ENCODE results near the gene TMEM120B. TPM values are rescaled to one million over a fixed set of nuclear protein-coding genes. Genes with fewer than 3 reads are reported as not detected.
"Not testable (repeated sequence)": the region's sequence is repeated elsewhere in the genome, so short reads cannot be mapped to it uniquely, and the experiment has no call there.

TMEM120B gene
- total RNA-seq, 1 donor from 2014 or later: 9.7 TPM

GRCh38 chr12:121702944-121703343 is 9.6 kb upstream of the TMEM120B start:
- H3K27ac ChIP-seq: no peak overlapping the region
- intact Hi-C loops (cut with DNase I): no loop called here
- no peaks in the 10 kb centered on the region for H3K27me3 ChIP-seq
- TF ChIP-seq CTCF (IDR thresholded peaks at IDR 0.05): no peak
- peaks cover 0 to 9% of the 10 kb centered on the region in 2 donors for H3K4me1 ChIP-seq
- no peaks in the 10 kb centered on the region for H3K9me3 ChIP-seq
- no peak for DNase-seq (ENCODE audit: low spot score in 2 of 2)
- no peaks in the 10 kb centered on the region for H3K36me3 ChIP-seq
- no peak overlapping the region for H3K4me3 ChIP-seq

GRCh38 chr12:121705514-121705913 is 7.0 kb upstream of the TMEM120B start:
- no peaks in the 10 kb centered on the region for H3K36me3 ChIP-seq
- no peak overlapping the region for H3K27ac ChIP-seq
- H3K27me3 ChIP-seq: no peaks in the 10 kb centered on the region
- H3K4me3 ChIP-seq: no peak overlapping the region
- no peaks in the 10 kb centered on the region for H3K9me3 ChIP-seq
- TF ChIP-seq CTCF (IDR thresholded peaks at IDR 0.05): no peak
- peaks cover 0 to 9% of the 10 kb centered on the region in 2 donors for H3K4me1 ChIP-seq
- intact Hi-C loops (cut with DNase I): no loop called here
- no peak for DNase-seq (ENCODE audit: low spot score in 2 of 2)

- Histone ChIP-seq H3K4me1 (peaks cover 6 to 15% of the 10 kb centered on the region in 2 donors), H3K4me3 (no peak overlapping the region), H3K36me3 (no peaks in the 10 kb centered on the region), H3K9me3 (no peaks in the 10 kb centered on the region), H3K27me3 (no peaks in the 10 kb centered on the region), H3K27ac (no peak overlapping the region)
- no peak for DNase-seq (ENCODE audit: low spot score in 2 of 2)
- intact Hi-C loops (cut with DNase I): no loop called here
- no peak for TF ChIP-seq CTCF (IDR thresholded peaks at IDR 0.05)
Measured at GRCh38 chr12:121708313-121709063, 4.1 kb upstream of the TMEM120B start.

GRCh38 chr12:121709064-121709424 is 3.5 kb upstream of the TMEM120B start:
- H3K9me3 ChIP-seq; H3K27me3 ChIP-seq; H3K27ac ChIP-seq; DNase-seq (ENCODE audit: low spot score in 2 of 2); intact Hi-C loops (cut with DNase I); H3K4me3 ChIP-seq; H3K36me3 ChIP-seq: not testable (repeated sequence)
- H3K4me1 ChIP-seq: peaks cover 6 to 16% of the 10 kb centered on the region in 2 donors

- no peak overlapping the region for H3K27ac ChIP-seq
- no peak overlapping the region for H3K4me3 ChIP-seq
- intact Hi-C loops (cut with DNase I): no loop called here
- H3K36me3 ChIP-seq: no peaks in the 10 kb centered on the region
- TF ChIP-seq CTCF (IDR thresholded peaks at IDR 0.05): no peak
- no peaks in the 10 kb centered on the region for H3K9me3 ChIP-seq
- H3K27me3 ChIP-seq: no peaks in the 10 kb centered on the region
- peaks cover 6 to 16% of the 10 kb centered on the region in 2 donors for H3K4me1 ChIP-seq
- DNase-seq (ENCODE audit: low spot score in 2 of 2): no peak
Measured at GRCh38 chr12:121709478-121709961, 3.0 kb upstream of the TMEM120B start.

- Histone ChIP-seq H3K9me3 (no peaks in the 10 kb centered on the region), H3K27ac (peak overlapping the region; percentile 80 to 93), H3K36me3 (no peaks in the 10 kb centered on the region), H3K27me3 (no peaks in the 10 kb centered on the region), H3K4me1 (peaks cover 6 to 16% of the 10 kb centered on the region in 2 donors), H3K4me3 (peak overlapping the region; percentile 93 to 99)
- DNase-seq (ENCODE audit: low spot score in 2 of 2): peak in 1 of 2 donors; percentile 70
- intact Hi-C loops (cut with DNase I): loop anchor here (2.0 kb wide), 3 partner anchors 25 to 57 kb away; no protein-coding TSS in a partner anchor
- no peak for TF ChIP-seq CTCF (IDR thresholded peaks at IDR 0.05)
Measured at GRCh38 chr12:121711361-121712189, 977 bp upstream of the TMEM120B start.

Data from ascending aorta (tissue), 2 donors.